ENCODE measurements around the gene TGM1.
A peak's percentile ranks its signal among the peaks of the same experiment; 100 is the strongest.
"Not testable (repeated sequence)": the region's sequence is repeated elsewhere in the genome, so short reads cannot be mapped to it uniquely, and the experiment has no call there.

TGM1 gene

GRCh38 chr14:24252289-24253124 lies 10.5 kb downstream of the TGM1 start:
- DNase-seq, result no peak

- no peak for DNase-seq
These were observed 11.1 kb downstream of the TGM1 start for GRCh38 chr14:24251880-24252288.

GRCh38 chr14:24250354-24250753 lies 12.6 kb downstream of the TGM1 start:
- no peak for DNase-seq

GRCh38 chr14:24249230-24250021 lies 13.6 kb downstream of the TGM1 start:
- DNase-seq, result no peak

- no peak for DNase-seq
These were observed 15.6 kb downstream of the TGM1 start for GRCh38 chr14:24247422-24247821.

- DNase-seq, result no peak
These were observed 16.2 kb downstream of the TGM1 start for GRCh38 chr14:24246765-24247212.

GRCh38 chr14:24245350-24245749 lies 17.6 kb downstream of the TGM1 start:
- not testable (repeated sequence) for DNase-seq

GRCh38 chr14:24243336-24243836 lies 19.6 kb downstream of the TGM1 start:
- peak; percentile 64 for DNase-seq

- peak; percentile 97 for DNase-seq
These were observed 21.0 kb downstream of the TGM1 start for GRCh38 chr14:24241829-24242443.

- no peak for DNase-seq
These were observed 22.7 kb downstream of the TGM1 start for GRCh38 chr14:24240110-24240918.

GRCh38 chr14:24238527-24239037 lies 24.4 kb downstream of the TGM1 start:
- no peak for DNase-seq

- DNase-seq, result no peak
These were observed 24.9 kb downstream of the TGM1 start for GRCh38 chr14:24238123-24238522.

- no peak for DNase-seq
These were observed 25.5 kb downstream of the TGM1 start for GRCh38 chr14:24237463-24237955.

- DNase-seq, result no peak
These were observed 26.1 kb downstream of the TGM1 start for GRCh38 chr14:24236689-24237462.

GRCh38 chr14:24235804-24236688 lies 26.9 kb downstream of the TGM1 start:
- no peak for DNase-seq

- DNase-seq, result no peak
These were observed 28.6 kb downstream of the TGM1 start for GRCh38 chr14:24234095-24235005.

- no peak for DNase-seq
These were observed 29.5 kb downstream of the TGM1 start for GRCh38 chr14:24233538-24233866.

GRCh38 chr14:24232645-24233537 lies 30.1 kb downstream of the TGM1 start, which contains the start of gene GMPR2:
GMPR2 (plus strand) TSS chr14:24232929; CDS start chr14:24233254, 325 bp downstream.
- peak; percentile 90 for DNase-seq
